WTC11 (cell line): ENCODE measurements around the gene SMIM3. TPM values are rescaled to one million over a fixed set of nuclear protein-coding genes. Genes with fewer than 3 reads are reported as not detected.

ENCODE experiments used
- ATAC-seq: fragments of 200-7000 bp; cut with Tn5 transposase; 2 replicates; pipeline ENCODE4 v1.10.0; 2021; ENCODE audit warnings: mild to moderate bottlenecking, moderate library complexity
- CTCF ChIA-PET: fragments of 300-600 bp; sonication (Branson Sonifier 250); formaldehyde crosslinking; loops from one replicate; lab custom pipeline; 2021; ENCODE audit warnings: antibody characterized with exemption; lab: Charles Lee
- POLR2A ChIA-PET: fragments of 350-600 bp; sonication (Branson Sonifier 250); formaldehyde crosslinking; loops from one replicate; lab custom pipeline; 2021; ENCODE audit warnings: antibody characterized with exemption; lab: Charles Lee
- DNase-seq: peaks from one replicate; pipeline ENCODE4 v3.0.0; 2021; ENCODE audit warnings: low spot score
- H3K27ac Mint-ChIP-seq: 2 replicates; pipeline ENCODE4 v1.8.0; 2021; ENCODE audit warnings: mixed read lengths
- H3K27me3 Mint-ChIP-seq: 2 replicates; pipeline ENCODE4 v1.8.0; 2021; ENCODE audit warnings: low read depth, mild to moderate bottlenecking, moderate library complexity, mixed read lengths
- H3K36me3 Mint-ChIP-seq: 2 replicates; pipeline ENCODE4 v1.8.0; 2021; ENCODE audit warnings: mixed read lengths
- H3K4me1 Mint-ChIP-seq: 2 replicates; pipeline ENCODE4 v1.8.0; 2022; ENCODE audit warnings: mixed read lengths
- H3K4me3 Mint-ChIP-seq: 2 replicates; pipeline ENCODE4 v1.8.0; 2021; ENCODE audit warnings: mild to moderate bottlenecking, moderate library complexity, mixed read lengths
- H3K9me3 Mint-ChIP-seq: 2 replicates; pipeline ENCODE4 v1.8.0; 2021; ENCODE audit warnings: mixed read lengths
- ATF1 ChIP-seq: sonication (generic); formaldehyde crosslinking; IDR thresholded peaks from 2 replicates; pipeline ENCODE4 v1.8.1; 2023; ENCODE audit warnings: mild to moderate bottlenecking, moderate library complexity, missing genetic modification reagents
- CREM ChIP-seq: sonication (generic); formaldehyde crosslinking; IDR thresholded peaks from 2 replicates; pipeline ENCODE4 v1.8.1; 2022; ENCODE audit warnings: mild to moderate bottlenecking, missing genetic modification reagents, moderate library complexity
- ESRRA ChIP-seq: sonication (generic); formaldehyde crosslinking; IDR thresholded peaks from 2 replicates; pipeline ENCODE4 v1.8.1; 2022; ENCODE audit warnings: mild to moderate bottlenecking, missing genetic modification reagents, borderline replicate concordance
- FOXP1 ChIP-seq: sonication (generic); formaldehyde crosslinking; IDR thresholded peaks from 2 replicates; pipeline ENCODE4 v1.8.0; 2022; ENCODE audit warnings: missing genetic modification reagents, mild to moderate bottlenecking, moderate library complexity, borderline replicate concordance
- GABPB1 ChIP-seq: sonication (generic); formaldehyde crosslinking; IDR thresholded peaks from 2 replicates; pipeline ENCODE4 v1.8.1; 2023; ENCODE audit warnings: mild to moderate bottlenecking, missing genetic modification reagents
- GRHL2 ChIP-seq: fragments of 250-450 bp; sonication (Bioruptor Pico); IDR thresholded peaks from 2 replicates; pipeline ENCODE4 v1.8.0; 2022; ENCODE audit warnings: mild to moderate bottlenecking, moderate library complexity; ENCODE audit not compliant: insufficient replicate concordance, severe bottlenecking
- NR2C2 ChIP-seq: sonication (generic); formaldehyde crosslinking; IDR thresholded peaks from 2 replicates; pipeline ENCODE4 v1.8.0; 2022; ENCODE audit warnings: mild to moderate bottlenecking, missing genetic modification reagents
- TCF7 ChIP-seq: sonication (generic); formaldehyde crosslinking; IDR thresholded peaks from 2 replicates; pipeline ENCODE4 v1.8.0; 2022; ENCODE audit warnings: mild to moderate bottlenecking, low read depth, missing genetic modification reagents, moderate library complexity
- ZNF121 ChIP-seq: sonication (generic); formaldehyde crosslinking; IDR thresholded peaks from 2 replicates; pipeline ENCODE4 v1.8.0; 2023; ENCODE audit warnings: missing genetic modification reagents
- ZNF263 ChIP-seq: sonication (generic); formaldehyde crosslinking; IDR thresholded peaks from 2 replicates; pipeline ENCODE4 v1.8.1; 2022; ENCODE audit warnings: low read depth, mild to moderate bottlenecking, moderate library complexity, missing genetic modification reagents
- ZNF423 ChIP-seq: fragments of 250-450 bp; sonication (Bioruptor Pico); IDR thresholded peaks from 2 replicates; pipeline ENCODE4 v2.1.2; 2022; ENCODE audit warnings: mild to moderate bottlenecking, moderate library complexity
- ZNF671 ChIP-seq: fragments of 250-450 bp; sonication (Bioruptor Pico); IDR thresholded peaks from 2 replicates; pipeline ENCODE4 v1.8.0; 2021; ENCODE audit warnings: mild to moderate bottlenecking
- total RNA-seq: library from RNA; stranded (reverse); gene quantifications from 3 replicates; pipeline ENCODE4 v1.2.3, GENCODE V29; 2021
- TF ChIP-seq, protein P1 (sequence below): fragments of 250-450 bp; sonication (Bioruptor Pico); IDR thresholded peaks from 2 replicates; pipeline ENCODE4 v2.1.2; 2022; ENCODE audit warnings: mild to moderate bottlenecking, moderate library complexity
- TF ChIP-seq, protein P2 (sequence below): sonication (generic); formaldehyde crosslinking; IDR thresholded peaks from 2 replicates; pipeline ENCODE4 v1.8.1; 2022; ENCODE audit warnings: mild to moderate bottlenecking, missing genetic modification reagents, moderate library complexity, borderline replicate concordance
- TF ChIP-seq, protein P3 (sequence below): sonication (generic); formaldehyde crosslinking; IDR thresholded peaks from 2 replicates; pipeline ENCODE4 v1.8.1; 2023; ENCODE audit warnings: mild to moderate bottlenecking, missing genetic modification reagents, moderate library complexity
- TF ChIP-seq, protein P4 (sequence below): sonication (generic); formaldehyde crosslinking; IDR thresholded peaks from 2 replicates; pipeline ENCODE4 v1.8.0; 2022; ENCODE audit warnings: mild to moderate bottlenecking, missing genetic modification reagents
- TF ChIP-seq, protein P5 (sequence below): sonication (generic); formaldehyde crosslinking; IDR thresholded peaks from 2 replicates; pipeline ENCODE4 v1.8.0; 2022; ENCODE audit warnings: mild to moderate bottlenecking, missing genetic modification reagents
- TF ChIP-seq, protein P6 (sequence below): sonication (generic); formaldehyde crosslinking; IDR thresholded peaks from 2 replicates; pipeline ENCODE4 v1.8.1; 2022; ENCODE audit warnings: low read depth, mild to moderate bottlenecking, moderate library complexity, missing genetic modification reagents, borderline replicate concordance
- TF ChIP-seq, protein P7 (sequence below): sonication (generic); formaldehyde crosslinking; IDR thresholded peaks from 2 replicates; pipeline ENCODE4 v1.8.1; 2022; ENCODE audit warnings: missing genetic modification reagents, borderline replicate concordance
- TF ChIP-seq, protein P8 (sequence below): fragments of 250-450 bp; sonication (Bioruptor Pico); IDR thresholded peaks from 2 replicates; pipeline ENCODE4 v1.8.0; 2021; ENCODE audit warnings: mild to moderate bottlenecking

SMIM3 gene
- total RNA-seq, 1 experiment from 2014 or later: 14.1 TPM

DNA sequence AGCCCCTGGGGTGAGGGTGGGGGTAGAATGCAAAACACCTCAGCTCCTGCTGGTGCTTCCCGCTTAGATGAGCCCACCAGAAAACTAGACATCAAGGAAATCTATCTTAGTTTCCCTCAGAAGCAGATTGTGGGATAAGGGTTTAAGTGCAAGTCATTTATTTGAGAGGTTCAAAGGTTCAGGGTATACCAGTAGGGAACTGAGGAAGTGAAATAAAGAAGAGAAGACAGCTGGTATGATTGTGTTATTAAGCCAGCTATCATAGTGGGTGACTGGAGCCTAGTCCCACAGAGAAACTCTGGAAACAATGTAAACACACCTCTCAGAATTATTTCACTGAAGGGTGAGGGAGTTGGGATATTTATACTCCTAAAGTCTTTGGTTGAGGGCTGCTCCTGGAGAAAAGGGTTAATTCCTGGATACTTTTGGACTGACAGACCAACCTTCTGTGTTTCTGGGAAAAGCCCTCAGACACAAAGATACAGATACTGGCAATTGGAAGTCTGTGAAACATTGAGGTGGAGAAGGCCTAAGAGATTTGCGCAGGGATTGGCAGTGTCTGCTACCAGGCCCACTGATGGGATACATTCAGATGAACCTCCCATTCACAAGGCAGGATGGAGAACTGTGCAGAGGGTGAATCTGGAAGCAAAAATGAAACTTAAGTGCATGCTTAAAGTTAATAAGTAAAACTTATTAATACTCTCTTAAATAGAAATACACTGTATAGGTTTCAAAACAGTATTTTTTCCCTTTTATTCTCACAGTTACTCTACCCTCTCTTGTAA is 13.4 kb upstream of the SMIM3 start:
- Mint-ChIP-seq H3K36me3 (no peaks in the 10 kb centered on the region), H3K27ac (no peak overlapping the region), H3K4me1 (0 out of 2 replicates have a peak, but pooled peaks cover 7% of the 10 kb centered on the region), H3K4me3 (no peak overlapping the region), H3K27me3 (peaks cover 51% of the 10 kb centered on the region), H3K9me3 (peaks cover 3% of the 10 kb centered on the region; the same call in 1 of the 2 replicates)
- POLR2A ChIA-PET: no interaction called here
- TF ChIP-seq, protein P1, sequence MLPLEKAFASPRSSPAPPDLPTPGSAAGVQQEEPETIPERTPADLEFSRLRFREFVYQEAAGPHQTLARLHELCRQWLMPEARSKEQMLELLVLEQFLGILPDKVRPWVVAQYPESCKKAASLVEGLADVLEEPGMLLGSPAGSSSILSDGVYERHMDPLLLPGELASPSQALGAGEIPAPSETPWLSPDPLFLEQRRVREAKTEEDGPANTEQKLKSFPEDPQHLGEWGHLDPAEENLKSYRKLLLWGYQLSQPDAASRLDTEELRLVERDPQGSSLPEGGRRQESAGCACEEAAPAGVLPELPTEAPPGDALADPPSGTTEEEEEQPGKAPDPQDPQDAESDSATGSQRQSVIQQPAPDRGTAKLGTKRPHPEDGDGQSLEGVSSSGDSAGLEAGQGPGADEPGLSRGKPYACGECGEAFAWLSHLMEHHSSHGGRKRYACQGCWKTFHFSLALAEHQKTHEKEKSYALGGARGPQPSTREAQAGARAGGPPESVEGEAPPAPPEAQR (CRISPR knock-in tag): no peak
- TF ChIP-seq ZNF671 (CRISPR knock-in tag) (no peak), GRHL2 (CRISPR knock-in tag) (no peak), GABPB1 (CRISPR knock-in tag) (no peak), ZNF121 (no peak), ESRRA (no peak), NR2C2 (CRISPR knock-in tag) (no peak), ZNF423 (no peak), ATF1 (no peak), ZNF263 (CRISPR knock-in tag) (no peak), CREM (CRISPR knock-in tag) (no peak)
- TF ChIP-seq, protein P2, sequence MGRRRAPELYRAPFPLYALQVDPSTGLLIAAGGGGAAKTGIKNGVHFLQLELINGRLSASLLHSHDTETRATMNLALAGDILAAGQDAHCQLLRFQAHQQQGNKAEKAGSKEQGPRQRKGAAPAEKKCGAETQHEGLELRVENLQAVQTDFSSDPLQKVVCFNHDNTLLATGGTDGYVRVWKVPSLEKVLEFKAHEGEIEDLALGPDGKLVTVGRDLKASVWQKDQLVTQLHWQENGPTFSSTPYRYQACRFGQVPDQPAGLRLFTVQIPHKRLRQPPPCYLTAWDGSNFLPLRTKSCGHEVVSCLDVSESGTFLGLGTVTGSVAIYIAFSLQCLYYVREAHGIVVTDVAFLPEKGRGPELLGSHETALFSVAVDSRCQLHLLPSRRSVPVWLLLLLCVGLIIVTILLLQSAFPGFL (CRISPR knock-in tag): no peak
- TF ChIP-seq, protein P3, sequence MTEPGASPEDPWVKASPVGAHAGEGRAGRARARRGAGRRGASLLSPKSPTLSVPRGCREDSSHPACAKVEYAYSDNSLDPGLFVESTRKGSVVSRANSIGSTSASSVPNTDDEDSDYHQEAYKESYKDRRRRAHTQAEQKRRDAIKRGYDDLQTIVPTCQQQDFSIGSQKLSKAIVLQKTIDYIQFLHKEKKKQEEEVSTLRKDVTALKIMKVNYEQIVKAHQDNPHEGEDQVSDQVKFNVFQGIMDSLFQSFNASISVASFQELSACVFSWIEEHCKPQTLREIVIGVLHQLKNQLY (CRISPR knock-in tag): no peak
- TF ChIP-seq, protein P4, sequence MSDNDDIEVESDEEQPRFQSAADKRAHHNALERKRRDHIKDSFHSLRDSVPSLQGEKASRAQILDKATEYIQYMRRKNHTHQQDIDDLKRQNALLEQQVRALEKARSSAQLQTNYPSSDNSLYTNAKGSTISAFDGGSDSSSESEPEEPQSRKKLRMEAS: no peak
- TF ChIP-seq, protein P5, sequence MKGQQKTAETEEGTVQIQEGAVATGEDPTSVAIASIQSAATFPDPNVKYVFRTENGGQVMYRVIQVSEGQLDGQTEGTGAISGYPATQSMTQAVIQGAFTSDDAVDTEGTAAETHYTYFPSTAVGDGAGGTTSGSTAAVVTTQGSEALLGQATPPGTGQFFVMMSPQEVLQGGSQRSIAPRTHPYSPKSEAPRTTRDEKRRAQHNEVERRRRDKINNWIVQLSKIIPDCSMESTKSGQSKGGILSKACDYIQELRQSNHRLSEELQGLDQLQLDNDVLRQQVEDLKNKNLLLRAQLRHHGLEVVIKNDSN (CRISPR knock-in tag): no peak
- TF ChIP-seq, protein P6, sequence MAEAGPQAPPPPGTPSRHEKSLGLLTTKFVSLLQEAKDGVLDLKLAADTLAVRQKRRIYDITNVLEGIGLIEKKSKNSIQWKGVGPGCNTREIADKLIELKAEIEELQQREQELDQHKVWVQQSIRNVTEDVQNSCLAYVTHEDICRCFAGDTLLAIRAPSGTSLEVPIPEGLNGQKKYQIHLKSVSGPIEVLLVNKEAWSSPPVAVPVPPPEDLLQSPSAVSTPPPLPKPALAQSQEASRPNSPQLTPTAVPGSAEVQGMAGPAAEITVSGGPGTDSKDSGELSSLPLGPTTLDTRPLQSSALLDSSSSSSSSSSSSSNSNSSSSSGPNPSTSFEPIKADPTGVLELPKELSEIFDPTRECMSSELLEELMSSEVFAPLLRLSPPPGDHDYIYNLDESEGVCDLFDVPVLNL (CRISPR knock-in tag): no peak
- DNase-seq (no peak), ATAC-seq (no peak)
- CTCF ChIA-PET: no interaction called here

DNA sequence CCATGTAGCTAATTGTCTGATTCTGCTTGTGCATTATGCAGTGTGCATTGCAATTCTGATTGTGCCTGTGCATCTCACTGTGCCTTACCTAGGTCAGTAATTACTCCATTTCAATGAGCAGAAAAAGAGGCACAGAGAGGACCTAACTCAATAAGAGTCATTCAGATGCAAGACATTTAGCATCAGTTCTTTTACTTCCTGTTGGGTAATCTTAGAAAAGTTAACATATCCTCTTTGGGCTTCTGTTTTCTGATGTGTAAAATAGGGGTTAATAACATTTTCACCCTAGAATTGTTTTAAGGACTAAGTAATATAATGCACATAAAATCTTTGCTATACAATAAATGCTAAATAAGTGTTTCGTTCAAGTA is 12.8 kb upstream of the SMIM3 start:
- POLR2A ChIA-PET: no interaction called here
- ATAC-seq (no peak), DNase-seq (no peak)
- CTCF ChIA-PET: no interaction called here
- Mint-ChIP-seq H3K36me3 (no peaks in the 10 kb centered on the region), H3K4me3 (no peak overlapping the region), H3K9me3 (no peaks in the 10 kb centered on the region), H3K27ac (no peak overlapping the region), H3K4me1 (0 out of 2 replicates have a peak, but pooled peaks cover 7% of the 10 kb centered on the region), H3K27me3 (peaks cover 49% of the 10 kb centered on the region)
- TF ChIP-seq, protein P7, sequence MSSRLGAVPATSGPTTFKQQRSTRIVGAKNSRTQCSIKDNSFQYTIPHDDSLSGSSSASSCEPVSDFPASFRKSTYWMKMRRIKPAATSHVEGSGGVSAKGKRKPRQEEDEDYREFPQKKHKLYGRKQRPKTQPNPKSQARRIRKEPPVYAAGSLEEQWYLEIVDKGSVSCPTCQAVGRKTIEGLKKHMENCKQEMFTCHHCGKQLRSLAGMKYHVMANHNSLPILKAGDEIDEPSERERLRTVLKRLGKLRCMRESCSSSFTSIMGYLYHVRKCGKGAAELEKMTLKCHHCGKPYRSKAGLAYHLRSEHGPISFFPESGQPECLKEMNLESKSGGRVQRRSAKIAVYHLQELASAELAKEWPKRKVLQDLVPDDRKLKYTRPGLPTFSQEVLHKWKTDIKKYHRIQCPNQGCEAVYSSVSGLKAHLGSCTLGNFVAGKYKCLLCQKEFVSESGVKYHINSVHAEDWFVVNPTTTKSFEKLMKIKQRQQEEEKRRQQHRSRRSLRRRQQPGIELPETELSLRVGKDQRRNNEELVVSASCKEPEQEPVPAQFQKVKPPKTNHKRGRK (CRISPR knock-in tag): no peak
- TF ChIP-seq, protein P8, sequence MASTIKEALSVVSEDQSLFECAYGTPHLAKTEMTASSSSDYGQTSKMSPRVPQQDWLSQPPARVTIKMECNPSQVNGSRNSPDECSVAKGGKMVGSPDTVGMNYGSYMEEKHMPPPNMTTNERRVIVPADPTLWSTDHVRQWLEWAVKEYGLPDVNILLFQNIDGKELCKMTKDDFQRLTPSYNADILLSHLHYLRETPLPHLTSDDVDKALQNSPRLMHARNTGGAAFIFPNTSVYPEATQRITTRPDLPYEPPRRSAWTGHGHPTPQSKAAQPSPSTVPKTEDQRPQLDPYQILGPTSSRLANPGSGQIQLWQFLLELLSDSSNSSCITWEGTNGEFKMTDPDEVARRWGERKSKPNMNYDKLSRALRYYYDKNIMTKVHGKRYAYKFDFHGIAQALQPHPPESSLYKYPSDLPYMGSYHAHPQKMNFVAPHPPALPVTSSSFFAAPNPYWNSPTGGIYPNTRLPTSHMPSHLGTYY (CRISPR knock-in tag): no peak
- TF ChIP-seq, protein P2 (CRISPR knock-in tag): no peak
- TF ChIP-seq TCF7 (CRISPR knock-in tag) (no peak), ZNF121 (no peak), FOXP1 (CRISPR knock-in tag) (no peak)
- TF ChIP-seq, protein P6 (CRISPR knock-in tag): no peak
